Measurements from ENCODE around the gene TP53RK. TPM values are rescaled to one million over a fixed set of nuclear protein-coding genes. Genes with fewer than 3 reads are reported as not detected.

TP53RK gene
- total and polyA plus RNA-seq, 4 donors, result 4.7 to 12.8 (median 6.8) TPM

Other genes starting within 250 kb of the TP53RK start
- gene ZNF334, start 175.9 kb downstream of the TP53RK start, total RNA-seq, result 1 to 10 TPM; 1.4 to 3.3 TPM
- gene ZNF334, start 175.9 kb downstream of the TP53RK start, polyA plus RNA-seq, result 1 to 10 TPM in 1 of 2 donors, under 1 TPM in 1; 0.65 to 1.0 TPM
- not detected for gene OCSTAMP, start 138.8 kb downstream of the TP53RK start, total RNA-seq
- gene OCSTAMP, start 138.8 kb downstream of the TP53RK start, polyA plus RNA-seq, result not detected
- 10 to 100 TPM in 1 of 2 donors, 1 to 10 TPM in 1; 1.5 to 10.7 TPM for gene SLC13A3, start 38.0 kb downstream of the TP53RK start, total RNA-seq
- 1 to 10 TPM; 7.9 to 8.8 TPM for gene SLC13A3, start 38.0 kb downstream of the TP53RK start, polyA plus RNA-seq
- 10 to 100 TPM in 1 of 2 donors, 1 to 10 TPM in 1; 8.0 to 79.7 TPM for gene SLC2A10, start 20.2 kb upstream of the TP53RK start, total RNA-seq
- 10 to 100 TPM; 14.4 to 38.9 TPM for gene SLC2A10, start 20.2 kb upstream of the TP53RK start, polyA plus RNA-seq
- gene EYA2, start 205.4 kb upstream of the TP53RK start, total RNA-seq, result under 1 TPM; 0.17 to 0.23 TPM
- under 1 TPM in 1 of 2 donors, not detected in 1; 0.54 TPM for gene EYA2, start 205.4 kb upstream of the TP53RK start, polyA plus RNA-seq